ENCODE results near the gene UBE2S. TPM values are rescaled to one million over a fixed set of nuclear protein-coding genes. Genes with fewer than 3 reads are reported as not detected.
A peak's percentile ranks its signal among the peaks of the same experiment; 100 is the strongest.
"Not testable (repeated sequence)": the region's sequence is repeated elsewhere in the genome, so short reads cannot be mapped to it uniquely, and the experiment has no call there.

UBE2S gene
- total RNA-seq, result 100 to 1,000 TPM; 333 to 353 TPM

- H3K4me1 Mint-ChIP-seq (ENCODE audit: low read depth), result peaks cover 43% of the 10 kb centered on the region
- CTCF ChIA-PET, result interaction anchor here (1.0 to 1.5 kb wide), 3 partner anchors 54 to 115 kb away, joined by 3 to 5 read pairs (median 3); partner anchors contain the start of genes ISOC2 and KMT5C
These were observed at the start of gene UBE2S for GRCh38 chr19:55407550-55407799. Gene UBE2S (minus strand): TSS chr19:55407788. CDS start chr19:55407589, 199 bp downstream.

GRCh38 chr19:55456347-55456746 lies 48.8 kb upstream of the UBE2S start:
- Mint-ChIP-seq H3K9me3 (ENCODE audit: insufficient read depth) (no peaks in the 10 kb centered on the region), H3K27ac (no peak overlapping the region), H3K4me1 (ENCODE audit: low read depth) (peaks cover 26% of the 10 kb centered on the region), H3K4me3 (no peak overlapping the region), H3K36me3 (ENCODE audit: low read depth) (peaks cover 10% of the 10 kb centered on the region), H3K27me3 (ENCODE audit: low read depth) (peaks cover 11% of the 10 kb centered on the region)
- ChIA-PET CTCF (interaction anchor here (1.1 kb wide), 1 partner anchor 117 kb away, joined by 3 read pairs; the partner anchor contains the start of gene KMT5C), POLR2A (no interaction called here)
- DNase-seq (no peak), ATAC-seq (no peak)

More at GRCh38 chr19:55407550-55407799, at the start of gene UBE2S:
- peak within 1 kb of the TSS; percentile 96 for H3K4me3 Mint-ChIP-seq
- POLR2A ChIA-PET, result interaction anchor here (0.6 to 10.8 kb wide), 29 partner anchors 10 to 323 kb away, joined by 3 to 213 read pairs (median 4); partner anchors contain the start of genes FIZ1, KMT5C, NAT14 and PPP6R1
- peaks cover 60% of the 10 kb centered on the region for H3K36me3 Mint-ChIP-seq (ENCODE audit: low read depth)
- peak within 1 kb of the TSS; percentile 99 for H3K27ac Mint-ChIP-seq
- H3K9me3 Mint-ChIP-seq (ENCODE audit: insufficient read depth); H3K27me3 Mint-ChIP-seq (ENCODE audit: low read depth); DNase-seq: not testable (repeated sequence)
- peak; percentile 69 for ATAC-seq

GRCh38 chr19:55455576-55456235 lies 48.1 kb upstream of the UBE2S start:
- Mint-ChIP-seq H3K36me3 (ENCODE audit: low read depth) (peaks cover 10% of the 10 kb centered on the region), H3K27ac (no peak overlapping the region), H3K4me3 (no peak overlapping the region), H3K4me1 (ENCODE audit: low read depth) (peaks cover 20% of the 10 kb centered on the region), H3K9me3 (ENCODE audit: insufficient read depth) (no peaks in the 10 kb centered on the region), H3K27me3 (ENCODE audit: low read depth) (peaks cover 15% of the 10 kb centered on the region)
- POLR2A ChIA-PET, result no interaction called here
- no peak for DNase-seq
- no peak for ATAC-seq
- CTCF ChIA-PET, result interaction anchor here (1.1 kb wide), 1 partner anchor 117 kb away, joined by 3 read pairs; the partner anchor contains the start of gene KMT5C

- peaks cover 10% of the 10 kb centered on the region for H3K36me3 Mint-ChIP-seq (ENCODE audit: low read depth)
- no peaks in the 10 kb centered on the region for H3K9me3 Mint-ChIP-seq (ENCODE audit: insufficient read depth)
- CTCF ChIA-PET, result interaction anchor here (1.4 kb wide), 1 partner anchor 32 kb away, joined by 3 read pairs; no protein-coding TSS in a partner anchor
- DNase-seq (peak; percentile 69), ATAC-seq (peak; percentile 42)
- peaks cover 20% of the 10 kb centered on the region for H3K27me3 Mint-ChIP-seq (ENCODE audit: low read depth)
- peaks cover 11% of the 10 kb centered on the region for H3K4me1 Mint-ChIP-seq (ENCODE audit: low read depth)
- no peak overlapping the region for H3K27ac Mint-ChIP-seq
- H3K4me3 Mint-ChIP-seq, result no peak overlapping the region
- POLR2A ChIA-PET, result no interaction called here
These were observed 47.2 kb upstream of the UBE2S start for GRCh38 chr19:55454787-55455243.

GRCh38 chr19:55453511-55454260 lies 46.1 kb upstream of the UBE2S start:
- CTCF ChIA-PET, result interaction anchor here (0.6 to 1.6 kb wide), 9 partner anchors 12 to 312 kb away, joined by 3 to 7 read pairs (median 4); no protein-coding TSS in a partner anchor
- peaks cover 10% of the 10 kb centered on the region for H3K36me3 Mint-ChIP-seq (ENCODE audit: low read depth)
- POLR2A ChIA-PET, result interaction anchor here (0.5 to 0.9 kb wide), 2 partner anchors 45 to 55 kb away, joined by 4 read pairs; no protein-coding TSS in a partner anchor
- H3K27ac Mint-ChIP-seq, result peak overlapping the region; percentile 20
- H3K9me3 Mint-ChIP-seq (ENCODE audit: insufficient read depth), result no peaks in the 10 kb centered on the region
- DNase-seq, result no peak
- peaks cover 8% of the 10 kb centered on the region for H3K4me1 Mint-ChIP-seq (ENCODE audit: low read depth)
- H3K4me3 Mint-ChIP-seq, result no peak overlapping the region
- ATAC-seq, result no peak
- H3K27me3 Mint-ChIP-seq (ENCODE audit: low read depth), result peaks cover 22% of the 10 kb centered on the region

GRCh38 chr19:55452749-55453346 lies 45.3 kb upstream of the UBE2S start:
- ATAC-seq, result peak; percentile 65

GRCh38 chr19:55451965-55452748 lies 44.6 kb upstream of the UBE2S start:
- peaks cover 10% of the 10 kb centered on the region for H3K36me3 Mint-ChIP-seq (ENCODE audit: low read depth)
- CTCF ChIA-PET, result no interaction called here
- no peak overlapping the region for H3K27ac Mint-ChIP-seq
- ATAC-seq (no peak), DNase-seq (no peak)
- POLR2A ChIA-PET, result no interaction called here
- peaks cover 8% of the 10 kb centered on the region for H3K4me1 Mint-ChIP-seq (ENCODE audit: low read depth)
- no peaks in the 10 kb centered on the region for H3K9me3 Mint-ChIP-seq (ENCODE audit: insufficient read depth)
- H3K27me3 Mint-ChIP-seq (ENCODE audit: low read depth), result peaks cover 22% of the 10 kb centered on the region
- H3K4me3 Mint-ChIP-seq, result no peak overlapping the region

More at GRCh38 chr19:55452749-55453346, 45.3 kb upstream of the UBE2S start:
- DNase-seq, result peak; percentile 50
- Mint-ChIP-seq H3K36me3 (ENCODE audit: low read depth) (peaks cover 10% of the 10 kb centered on the region), H3K4me3 (no peak overlapping the region), H3K27ac (no peak overlapping the region), H3K4me1 (ENCODE audit: low read depth) (peaks cover 8% of the 10 kb centered on the region), H3K27me3 (ENCODE audit: low read depth) (peaks cover 22% of the 10 kb centered on the region), H3K9me3 (ENCODE audit: insufficient read depth) (no peaks in the 10 kb centered on the region)
- ChIA-PET CTCF (interaction anchor here (0.6 to 1.6 kb wide), 7 partner anchors 12 to 311 kb away, joined by 3 to 7 read pairs (median 4); no protein-coding TSS in a partner anchor), POLR2A (interaction anchor here (0.9 kb wide), 1 partner anchor 44 kb away, joined by 4 read pairs; no protein-coding TSS in a partner anchor)

- Mint-ChIP-seq H3K27me3 (ENCODE audit: low read depth) (peaks cover 22% of the 10 kb centered on the region), H3K9me3 (ENCODE audit: insufficient read depth) (no peaks in the 10 kb centered on the region), H3K27ac (no peak overlapping the region), H3K4me1 (ENCODE audit: low read depth) (peaks cover 8% of the 10 kb centered on the region), H3K4me3 (no peak overlapping the region), H3K36me3 (ENCODE audit: low read depth) (peaks cover 10% of the 10 kb centered on the region)
- no peak for DNase-seq
- ATAC-seq, result peak; percentile 18
- ChIA-PET CTCF (no interaction called here), POLR2A (no interaction called here)
These were observed 43.8 kb upstream of the UBE2S start for GRCh38 chr19:55451163-55451964.

- CTCF ChIA-PET, result no interaction called here
- Mint-ChIP-seq H3K36me3 (ENCODE audit: low read depth) (peaks cover 7% of the 10 kb centered on the region), H3K4me3 (no peak overlapping the region), H3K27ac (no peak overlapping the region), H3K27me3 (ENCODE audit: low read depth) (peaks cover 30% of the 10 kb centered on the region), H3K4me1 (ENCODE audit: low read depth) (peaks cover 8% of the 10 kb centered on the region), H3K9me3 (ENCODE audit: insufficient read depth) (no peaks in the 10 kb centered on the region)
- POLR2A ChIA-PET, result no interaction called here
- ATAC-seq (no peak), DNase-seq (no peak)
These were observed 41.9 kb upstream of the UBE2S start for GRCh38 chr19:55449469-55449868.

GRCh38 chr19:55448175-55448490 lies 40.5 kb upstream of the UBE2S start:
- DNase-seq, H3K4me3 Mint-ChIP-seq: not testable (repeated sequence)
- H3K27me3 Mint-ChIP-seq (ENCODE audit: low read depth), result peaks cover 39% of the 10 kb centered on the region

More at GRCh38 chr19:55448175-55448490, 40.5 kb upstream of the UBE2S start:
- ATAC-seq; H3K4me1 Mint-ChIP-seq (ENCODE audit: low read depth); CTCF ChIA-PET; H3K27ac Mint-ChIP-seq; H3K36me3 Mint-ChIP-seq (ENCODE audit: low read depth); H3K9me3 Mint-ChIP-seq (ENCODE audit: insufficient read depth); POLR2A ChIA-PET: not testable (repeated sequence)
